NCI-H146 treated with DMSO at 0.1 percent for 48 hours (cell line): ENCODE results near the gene MRPL24.
"Not testable (repeated sequence)": the region's sequence is repeated elsewhere in the genome, so short reads cannot be mapped to it uniquely, and the experiment has no call there.

Source experiments
- DNase-seq: peaks from one replicate; lab custom pipeline; 2025; ENCODE audit not compliant: unreplicated experiment; lab: John Stamatoyannopoulos, UW

Gene MRPL24

DNA sequence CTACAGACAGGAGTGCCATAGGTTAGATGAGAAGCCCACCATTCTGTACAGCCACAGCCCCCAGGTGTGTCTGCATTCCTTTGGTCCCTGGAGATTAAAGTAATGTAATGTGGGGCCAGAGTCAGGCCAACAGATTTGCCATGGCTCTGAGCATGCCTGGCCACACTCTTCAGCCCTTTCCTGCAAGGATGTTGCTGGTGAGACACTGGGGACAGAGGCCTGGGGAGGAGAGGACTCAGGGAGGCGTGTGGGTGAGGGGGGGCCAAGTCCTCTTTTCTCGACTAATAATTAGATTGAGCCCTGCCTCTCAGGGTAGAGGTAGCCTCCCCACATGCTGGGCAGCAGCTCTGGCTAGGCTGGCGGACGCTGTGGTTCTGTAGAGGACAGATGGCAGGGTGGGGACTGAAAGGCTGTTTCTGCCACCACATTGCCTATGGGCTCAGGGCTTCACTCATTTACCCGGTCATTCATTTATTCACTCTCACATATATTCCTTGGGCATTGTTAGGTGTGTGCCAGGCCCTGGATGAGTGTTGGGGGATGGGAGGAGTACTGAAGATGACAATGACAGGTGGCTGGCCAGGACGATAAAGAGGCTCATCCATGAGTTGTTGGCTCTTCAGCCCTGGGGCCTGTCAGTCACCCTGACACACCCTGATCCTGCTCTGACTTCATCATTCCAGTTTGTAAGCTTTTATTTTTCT, 19.4 kb upstream of the MRPL24 start:
- no peak for DNase-seq

DNA sequence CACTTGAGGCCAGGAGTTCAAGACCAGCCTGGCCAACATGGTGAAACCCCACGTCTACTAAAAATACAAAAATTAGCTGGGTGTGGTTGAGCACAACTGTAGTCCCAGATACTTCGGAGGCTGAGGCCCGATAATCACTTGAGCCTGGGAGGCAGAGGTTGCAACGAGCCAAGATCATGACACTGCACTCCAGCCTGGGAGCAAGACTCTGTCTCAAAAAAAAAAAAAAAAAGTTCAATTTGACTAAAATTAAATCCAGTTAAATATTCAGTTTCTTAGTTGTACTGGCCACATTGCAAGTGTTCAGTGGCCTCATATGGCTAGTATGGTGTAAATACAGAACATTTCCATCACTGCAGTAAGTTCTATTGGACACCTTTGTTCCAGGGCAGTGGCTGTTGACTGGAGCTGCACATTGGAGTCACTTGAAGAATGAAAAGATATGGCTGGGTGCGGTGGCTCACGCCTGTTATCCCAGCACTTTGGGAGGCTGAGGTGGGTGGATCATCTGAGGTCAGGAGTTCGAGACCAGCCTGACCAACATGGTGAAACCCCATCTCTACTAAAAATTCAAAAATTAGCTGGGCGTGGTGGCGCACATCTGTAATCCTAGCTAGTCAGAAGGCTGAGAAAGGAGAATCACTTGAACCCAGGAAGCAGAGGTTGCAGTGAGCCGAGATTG, 16.8 kb upstream of the MRPL24 start:
- DNase-seq, result not testable (repeated sequence)

DNA sequence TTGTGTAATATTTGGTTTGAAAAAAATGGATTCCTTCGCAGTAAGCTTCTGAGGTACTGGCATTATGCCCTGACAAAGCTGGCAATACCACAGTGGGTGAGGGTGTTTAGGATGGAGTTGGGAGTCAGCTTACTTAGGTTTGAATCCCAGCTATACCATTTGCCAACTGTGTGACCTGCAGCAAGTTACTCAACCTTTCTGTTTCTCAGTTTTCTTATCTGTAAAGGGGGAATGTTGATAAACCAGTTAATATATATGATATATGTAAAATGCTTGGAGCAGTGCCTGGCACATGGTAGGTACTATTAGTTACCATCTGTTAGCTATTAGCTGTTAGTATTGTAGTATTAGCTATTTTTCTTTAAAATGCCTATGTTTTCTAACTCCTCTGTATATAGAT, 15.5 kb upstream of the MRPL24 start:
- no peak for DNase-seq

GRCh38 chr1:156755527-156755950, 14.7 kb upstream of the MRPL24 start:
- no peak for DNase-seq

- no peak for DNase-seq
Measured at GRCh38 chr1:156754219-156754618, 13.3 kb upstream of the MRPL24 start.

GRCh38 chr1:156752843-156753482, 12.1 kb upstream of the MRPL24 start:
- DNase-seq, result no peak

DNA sequence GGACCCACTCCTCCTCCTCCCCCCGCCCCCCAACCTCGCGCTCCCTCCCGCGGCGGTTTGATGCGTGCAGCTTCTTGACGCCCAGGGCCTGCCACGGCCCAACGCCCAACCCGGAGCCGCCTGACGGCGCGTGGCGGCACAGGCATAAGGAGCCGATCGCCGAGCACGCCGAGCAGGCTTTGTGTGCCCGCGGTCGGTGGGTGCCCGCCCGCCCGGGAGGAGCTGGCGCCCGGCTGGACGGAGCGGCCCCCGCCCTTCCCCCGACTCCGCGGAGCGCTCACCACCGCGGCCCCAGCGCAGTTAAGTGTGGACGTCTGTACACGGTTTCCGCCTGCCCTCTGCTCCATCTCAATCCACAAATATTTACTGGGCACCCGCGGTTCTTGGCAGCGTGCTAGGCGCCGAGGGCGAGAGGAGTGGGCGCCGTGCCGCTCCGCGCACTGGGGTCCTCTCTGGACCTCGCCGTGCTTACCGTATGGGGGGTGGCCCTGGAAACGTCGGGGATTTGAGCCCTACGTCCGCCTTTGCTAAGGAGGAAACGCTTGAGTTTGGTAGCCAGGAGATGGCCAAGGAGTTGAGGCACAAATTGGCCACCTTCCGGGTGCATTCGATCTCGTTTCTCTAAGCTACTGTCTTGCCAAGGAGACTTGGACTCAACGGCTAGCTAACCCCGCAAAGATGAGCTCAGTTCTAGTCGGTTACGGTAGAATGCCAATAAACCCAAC, 11.0 kb upstream of the MRPL24 start:
- peak; percentile 84 for DNase-seq

DNA sequence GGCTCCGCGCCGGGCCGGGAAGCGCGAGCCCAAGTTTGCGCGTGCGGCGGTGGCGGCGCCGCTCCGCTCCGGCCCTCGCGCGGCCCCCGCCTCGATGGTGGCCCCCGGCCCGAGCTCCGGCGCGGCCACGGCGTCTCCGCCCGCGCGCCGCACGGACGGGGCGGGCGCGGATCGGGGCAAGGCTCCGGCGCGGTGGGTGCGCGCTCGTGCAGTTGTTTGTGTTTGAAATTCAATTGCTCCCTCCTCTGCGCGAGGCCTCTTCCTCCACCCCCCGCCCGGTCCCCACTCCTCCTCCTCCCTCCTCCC, 10.5 kb upstream of the MRPL24 start, which contains the start of gene HDGF:
Gene HDGF, minus strand, starts transcription at position 225 of the 306 bp plus-strand sequence. CDS start 246 bp downstream, outside the sequence.
- DNase-seq, result no peak

- DNase-seq, result no peak
Measured at GRCh38 chr1:156750711-156751450, 10.0 kb upstream of the MRPL24 start.

DNA sequence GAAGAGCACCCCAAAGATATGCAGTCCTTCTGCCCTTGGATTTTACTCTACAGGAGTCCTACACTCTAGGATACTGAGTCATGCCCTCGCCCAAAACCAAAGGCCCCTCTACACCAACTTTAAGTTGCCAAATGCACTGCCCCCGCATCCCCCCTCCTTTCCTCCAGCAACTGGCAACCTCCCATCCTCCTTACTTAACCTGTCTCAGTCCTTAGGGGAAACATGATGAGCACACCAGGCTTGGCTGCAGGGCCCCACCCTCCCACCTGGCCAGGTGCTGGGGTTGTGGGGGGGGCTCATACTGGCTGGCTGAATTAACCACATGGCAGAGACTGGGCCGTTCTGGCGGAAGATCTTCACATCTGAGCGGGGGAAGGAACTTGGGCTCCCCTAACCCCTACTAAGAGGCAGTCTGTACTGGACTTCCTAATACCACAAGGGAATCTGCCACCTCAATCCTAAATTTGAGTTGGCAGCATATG, 9.3 kb upstream of the MRPL24 start:
- DNase-seq, result peak; percentile 59

DNA sequence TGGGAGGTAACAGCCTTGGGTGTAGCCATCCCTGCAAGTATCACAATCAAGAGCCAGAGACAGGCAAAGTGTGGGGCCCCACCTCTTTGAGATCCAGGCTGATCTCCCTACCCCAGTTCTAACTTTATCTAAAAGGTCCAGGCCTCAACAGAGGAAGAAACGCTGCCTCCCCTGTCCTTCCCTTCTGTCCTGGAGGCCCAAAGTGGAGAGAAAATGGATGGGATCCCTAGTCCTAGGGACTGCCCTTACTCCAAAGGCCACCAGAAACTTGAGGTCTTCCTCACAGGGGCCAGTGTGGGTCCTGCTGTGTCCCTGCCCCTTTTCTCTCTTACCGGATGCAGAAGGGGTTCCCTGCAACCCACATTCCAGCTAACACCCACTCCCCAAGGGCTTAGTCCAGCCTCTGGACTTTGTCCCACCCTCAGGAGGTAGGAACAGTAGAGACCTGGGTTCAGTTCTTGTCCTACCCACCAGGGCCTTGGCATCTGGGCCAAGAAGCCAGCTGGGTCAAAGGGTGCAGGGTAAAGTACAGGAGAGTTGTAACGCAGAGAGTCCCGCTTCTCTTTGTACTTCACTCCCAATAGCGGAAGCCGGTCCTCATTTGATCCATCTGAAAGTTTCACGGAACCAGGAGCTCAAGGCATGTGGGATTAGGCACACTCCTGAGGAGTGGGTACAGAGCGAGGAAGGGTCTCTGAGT, 8.7 kb upstream of the MRPL24 start:
- no peak for DNase-seq

DNA sequence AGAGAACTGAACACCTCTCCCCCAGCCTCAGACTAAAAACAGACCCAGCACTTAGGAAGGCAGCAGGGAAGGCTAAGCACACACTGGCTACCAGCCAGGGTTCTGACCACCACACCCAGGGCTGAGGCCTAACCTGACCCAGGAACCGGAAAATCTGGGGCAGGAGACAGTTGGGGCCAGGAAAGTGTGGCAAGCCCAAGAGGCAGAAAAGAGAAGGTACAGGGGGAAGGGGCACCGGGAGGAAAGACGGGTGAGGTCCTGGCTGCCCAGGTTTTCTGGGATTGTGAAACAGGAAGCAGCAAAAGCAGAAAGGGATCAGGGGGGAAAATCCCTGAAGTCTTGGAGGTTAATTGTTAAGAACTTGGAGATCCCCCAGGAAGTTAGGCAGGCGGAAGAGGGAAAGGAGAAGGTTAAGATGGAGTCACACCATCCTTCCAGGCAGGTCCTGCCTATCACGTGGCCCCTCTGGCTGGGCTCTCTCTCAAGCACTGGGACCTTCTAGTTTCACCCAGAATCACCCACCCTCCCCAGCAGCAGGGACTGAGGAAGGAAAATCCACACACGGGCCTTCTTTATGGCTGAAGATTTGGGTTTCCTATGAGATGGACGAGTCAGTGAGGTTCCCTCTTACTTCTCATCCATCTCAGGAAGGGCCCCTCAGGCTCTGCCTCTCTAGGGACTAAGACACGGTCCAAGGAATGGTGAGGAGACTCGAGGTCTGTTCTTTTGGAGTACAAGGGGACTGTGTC, 8.0 kb upstream of the MRPL24 start:
- DNase-seq, result no peak

DNA sequence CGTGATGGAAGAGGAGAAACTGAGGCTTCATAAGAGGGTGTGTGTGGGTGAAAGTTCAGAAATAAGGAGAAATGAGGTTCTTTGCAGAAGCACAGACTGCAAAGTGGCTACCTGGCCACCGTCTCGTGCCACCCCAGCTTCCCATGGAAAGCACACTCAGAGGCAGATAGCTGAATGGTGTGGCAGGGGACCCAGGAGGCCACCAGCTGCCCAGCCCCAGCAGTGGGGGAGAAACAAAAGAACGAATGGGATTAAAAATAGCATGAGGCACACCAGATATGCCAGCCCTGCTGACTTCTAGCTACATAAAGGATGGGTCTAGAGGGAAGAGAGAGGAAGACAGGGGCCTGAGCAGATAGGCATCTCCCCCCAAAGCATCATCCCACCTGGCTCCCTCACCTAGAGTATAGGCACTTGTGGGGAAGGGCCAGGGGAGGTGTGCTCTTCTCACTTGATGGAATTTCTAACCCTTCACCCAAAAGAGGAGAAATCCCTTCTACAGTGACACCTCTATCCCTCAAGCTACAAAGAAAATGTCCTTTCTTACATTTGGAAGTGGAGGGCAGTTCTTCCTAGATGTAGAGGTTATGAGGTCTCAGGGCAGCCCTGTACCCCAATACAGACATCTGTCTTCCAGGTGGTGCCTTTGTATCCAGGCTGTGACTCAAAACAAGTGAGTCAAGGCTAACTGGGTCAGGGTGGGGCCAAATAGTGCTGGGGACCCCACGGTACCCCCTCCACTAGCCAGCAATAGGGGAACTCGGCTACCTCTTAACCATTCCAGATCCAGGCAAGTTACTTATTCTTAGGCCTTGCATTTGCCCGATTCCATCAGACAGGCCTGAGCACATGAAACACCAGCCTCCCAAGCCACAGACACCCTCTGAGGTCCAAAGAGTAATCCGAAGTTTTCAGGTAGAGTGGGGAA, 7.1 kb upstream of the MRPL24 start:
- DNase-seq, result peak; percentile 28

DNA sequence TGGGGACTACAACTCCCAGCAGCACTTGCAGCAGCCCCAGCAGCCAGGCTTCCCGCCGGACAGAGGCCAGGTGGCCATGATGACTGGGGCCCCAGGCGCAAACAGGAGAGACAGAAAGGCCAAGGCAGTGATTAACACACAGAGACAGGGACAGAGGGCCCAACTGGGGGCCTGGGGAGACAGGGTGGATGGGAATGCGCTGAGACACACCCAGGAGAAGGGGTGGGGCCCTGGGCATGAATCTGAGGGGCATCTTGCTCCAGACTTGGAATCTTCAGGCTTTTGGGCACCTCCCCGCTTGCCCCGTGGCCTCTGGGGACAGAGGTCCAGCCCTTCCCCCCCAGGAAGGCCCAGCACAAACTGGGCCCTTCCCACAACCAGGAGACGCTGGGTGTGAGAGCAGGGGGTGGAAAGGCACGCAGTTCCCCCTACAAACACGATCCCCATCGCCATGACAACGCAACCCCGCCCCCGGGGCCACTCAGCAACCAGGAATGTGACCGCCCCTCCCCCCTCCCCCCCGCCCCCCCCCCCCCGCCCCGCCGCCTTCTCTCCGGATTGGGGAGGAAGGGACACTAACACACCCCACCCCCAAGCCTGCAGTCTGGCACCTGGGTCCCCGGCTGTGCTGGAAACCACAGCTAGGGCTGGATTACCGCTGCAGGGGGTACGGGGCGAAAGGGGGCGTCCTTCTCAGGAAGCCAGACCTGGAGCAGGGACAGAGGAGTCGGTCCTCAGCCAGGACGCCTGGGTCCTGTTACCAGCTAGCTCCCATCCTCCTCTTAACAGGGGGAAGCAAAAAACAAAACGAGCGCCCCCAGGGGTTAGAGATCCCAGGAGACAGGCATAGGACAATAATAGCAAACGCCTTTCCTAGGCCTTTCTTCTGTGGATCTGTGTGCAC, 6.1 kb upstream of the MRPL24 start:
- peak; percentile 78 for DNase-seq

- no peak for DNase-seq
Measured at GRCh38 chr1:156746406-156746727, 5.5 kb upstream of the MRPL24 start.

DNA sequence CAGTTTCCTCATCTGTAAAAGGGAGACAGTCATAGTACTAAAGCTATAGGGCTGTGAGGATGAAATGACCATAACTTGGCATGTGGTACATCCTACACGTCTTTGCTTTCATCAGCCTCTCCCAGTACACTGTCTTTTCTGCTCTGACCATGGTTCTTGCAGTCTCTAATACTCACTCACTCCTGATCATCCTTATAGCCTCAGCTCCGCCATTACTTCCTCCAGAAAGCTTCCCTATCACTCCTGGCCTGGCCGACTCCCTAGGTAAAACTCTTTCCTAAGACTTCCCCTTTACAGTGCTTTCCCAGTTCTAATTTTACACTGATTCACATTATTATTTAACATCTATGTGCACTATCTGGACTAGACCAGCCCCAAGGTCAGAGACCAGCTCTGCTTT, 5.0 kb upstream of the MRPL24 start:
- DNase-seq, result no peak

DNA sequence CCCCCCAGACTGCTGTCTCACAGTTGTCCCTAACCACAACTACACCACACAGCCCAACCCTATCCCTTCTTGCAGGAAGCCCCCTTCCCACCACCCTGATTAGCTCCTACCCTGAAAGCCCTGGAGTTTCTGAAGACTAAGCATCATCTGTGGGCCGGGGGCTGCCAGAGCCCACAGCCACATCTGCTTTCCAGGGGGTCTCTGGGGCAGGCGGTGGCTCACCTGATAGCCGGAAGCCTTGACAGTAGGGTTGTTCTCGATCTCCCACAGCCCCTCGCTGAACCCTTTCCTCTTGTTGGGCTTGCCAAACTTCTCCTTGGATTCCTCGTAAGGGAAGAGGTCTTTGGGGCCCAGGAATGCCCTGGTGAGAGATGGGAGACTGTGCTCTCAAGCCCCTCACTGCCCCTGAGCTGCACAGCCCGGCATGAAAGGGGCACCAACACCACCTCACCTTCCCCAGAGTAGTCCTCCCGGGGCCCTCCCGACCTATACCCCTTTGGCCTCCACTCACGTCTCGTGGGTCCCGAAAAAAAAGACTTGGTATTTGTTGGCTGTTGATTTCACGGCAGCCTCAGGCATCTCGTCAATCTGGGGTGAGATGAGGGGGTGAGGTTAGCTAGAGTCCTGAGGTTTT, 4.0 kb upstream of the MRPL24 start:
- DNase-seq, result no peak
